SKM-1 (cell line): ENCODE results near the gene CEP83.

Experiments used
- DNase-seq: peaks from one replicate; lab custom pipeline; 2025; ENCODE audit not compliant: unreplicated experiment; lab: John Stamatoyannopoulos, UW

Gene CEP83

DNA sequence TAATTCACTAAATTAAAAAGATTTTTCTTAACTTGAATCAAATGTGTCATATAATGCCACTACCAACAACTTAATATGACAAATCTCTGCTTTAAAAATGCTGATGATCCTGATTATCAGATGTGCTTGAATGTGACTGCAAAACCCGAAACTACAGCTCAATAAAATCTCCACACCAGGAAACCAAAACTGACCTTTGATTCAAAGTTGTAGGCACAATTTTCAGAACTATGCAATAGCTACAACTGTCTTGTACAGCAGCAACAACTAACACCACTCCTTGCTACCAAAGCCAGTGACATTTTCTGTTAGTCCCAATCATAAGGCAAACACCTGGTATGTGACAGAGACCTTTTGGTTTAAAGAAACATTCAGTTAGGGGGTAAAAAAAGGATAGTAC is 147.3 kb downstream of the CEP83 start:
- no peak for DNase-seq

DNA sequence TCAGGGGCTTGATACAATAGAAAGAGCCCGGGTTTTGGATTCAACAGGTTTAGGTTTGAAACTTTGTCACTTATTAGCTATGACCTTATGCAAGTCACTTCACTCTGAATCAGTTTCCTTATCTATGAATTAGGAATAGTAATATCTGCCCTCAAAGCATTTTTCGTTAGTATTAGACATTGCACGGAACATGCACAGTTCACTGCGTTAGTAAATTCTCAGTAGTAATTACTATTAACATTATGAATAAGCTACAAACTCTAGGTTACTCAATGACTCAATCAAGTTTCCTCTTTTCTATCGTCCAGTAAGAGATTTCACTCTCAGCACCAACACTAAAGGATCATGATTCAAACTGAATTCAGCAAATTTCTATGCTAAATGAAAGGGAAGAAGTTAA is 150.3 kb downstream of the CEP83 start:
- no peak for DNase-seq

GRCh38 chr12:94308612-94309011 is 151.1 kb downstream of the CEP83 start:
- DNase-seq = no peak

GRCh38 chr12:94305130-94305957 is 154.3 kb downstream of the CEP83 start:
- DNase-seq = no peak

GRCh38 chr12:94304566-94305061 is 155.1 kb downstream of the CEP83 start:
- DNase-seq = no peak

DNA sequence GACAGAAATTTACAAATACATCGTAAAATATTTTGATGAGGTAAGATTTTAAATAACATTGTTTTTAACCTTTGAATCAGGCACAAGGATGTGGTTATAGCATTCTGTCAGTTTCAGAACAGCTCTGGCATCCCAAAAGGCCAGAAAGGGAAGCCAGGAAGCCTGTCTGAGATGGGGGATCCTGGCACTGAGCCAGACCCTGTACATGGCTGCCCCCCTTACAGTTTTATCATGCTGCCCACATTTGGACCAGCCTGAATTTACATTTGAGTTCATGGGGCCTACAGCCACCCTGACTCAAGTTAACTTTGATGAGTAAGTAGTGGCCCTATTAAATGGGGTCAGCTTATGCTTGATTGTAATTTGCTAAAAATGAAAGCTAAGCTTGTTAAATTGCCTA is 155.7 kb downstream of the CEP83 start:
- DNase-seq = no peak

GRCh38 chr12:94299846-94300245 is 159.8 kb downstream of the CEP83 start:
- no peak for DNase-seq

GRCh38 chr12:94297876-94298505 is 161.7 kb downstream of the CEP83 start:
- DNase-seq = no peak

DNA sequence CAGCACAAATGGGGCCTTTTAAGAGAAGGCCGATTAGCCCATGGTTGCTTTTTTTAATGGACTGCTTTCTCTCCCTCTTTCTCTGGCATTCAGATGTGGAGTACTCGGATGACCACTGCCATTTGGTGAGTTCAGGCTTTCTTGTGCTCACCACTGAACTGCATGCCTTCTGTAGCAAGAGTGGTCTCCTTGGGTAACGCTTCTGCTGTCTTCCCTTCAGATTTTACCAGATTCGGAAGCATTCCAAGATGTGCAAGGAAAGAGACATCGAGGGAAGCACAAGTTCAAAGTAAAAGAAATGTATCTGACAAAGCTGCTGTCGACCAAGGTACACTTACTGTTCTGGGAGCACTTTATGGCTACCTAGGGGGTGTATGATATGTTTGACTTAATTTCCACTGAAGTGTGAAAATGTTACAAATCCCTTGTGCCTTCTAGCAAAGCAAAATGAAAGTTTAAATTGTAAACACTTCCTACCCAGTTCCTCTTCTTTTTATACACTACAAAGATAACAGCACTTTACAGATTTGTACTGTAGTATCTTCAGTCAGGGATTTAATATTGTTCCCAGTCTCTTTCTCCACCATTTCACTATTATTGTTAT is 162.5 kb downstream of the CEP83 start:
- no peak for DNase-seq

DNA sequence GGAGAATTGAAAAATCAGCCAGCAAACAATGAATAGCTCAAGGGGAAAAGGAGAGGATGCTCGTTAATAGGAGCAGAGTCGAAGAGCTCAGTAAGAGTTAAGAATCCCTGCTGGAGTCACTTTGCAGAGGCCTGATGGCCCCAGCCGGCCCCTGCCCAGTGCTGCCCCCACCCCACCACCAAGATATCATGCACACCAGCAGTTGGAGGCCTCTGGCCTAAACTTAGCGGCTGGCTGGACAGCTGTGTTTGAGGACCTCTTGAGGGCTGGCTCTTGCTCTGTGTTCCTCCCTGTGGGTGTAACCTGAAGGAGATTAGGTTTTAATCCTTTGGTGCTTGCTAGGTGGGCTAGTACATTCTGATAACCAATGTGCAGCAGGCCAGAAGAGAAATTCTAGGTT is 169.3 kb downstream of the CEP83 start:
- no peak for DNase-seq

DNA sequence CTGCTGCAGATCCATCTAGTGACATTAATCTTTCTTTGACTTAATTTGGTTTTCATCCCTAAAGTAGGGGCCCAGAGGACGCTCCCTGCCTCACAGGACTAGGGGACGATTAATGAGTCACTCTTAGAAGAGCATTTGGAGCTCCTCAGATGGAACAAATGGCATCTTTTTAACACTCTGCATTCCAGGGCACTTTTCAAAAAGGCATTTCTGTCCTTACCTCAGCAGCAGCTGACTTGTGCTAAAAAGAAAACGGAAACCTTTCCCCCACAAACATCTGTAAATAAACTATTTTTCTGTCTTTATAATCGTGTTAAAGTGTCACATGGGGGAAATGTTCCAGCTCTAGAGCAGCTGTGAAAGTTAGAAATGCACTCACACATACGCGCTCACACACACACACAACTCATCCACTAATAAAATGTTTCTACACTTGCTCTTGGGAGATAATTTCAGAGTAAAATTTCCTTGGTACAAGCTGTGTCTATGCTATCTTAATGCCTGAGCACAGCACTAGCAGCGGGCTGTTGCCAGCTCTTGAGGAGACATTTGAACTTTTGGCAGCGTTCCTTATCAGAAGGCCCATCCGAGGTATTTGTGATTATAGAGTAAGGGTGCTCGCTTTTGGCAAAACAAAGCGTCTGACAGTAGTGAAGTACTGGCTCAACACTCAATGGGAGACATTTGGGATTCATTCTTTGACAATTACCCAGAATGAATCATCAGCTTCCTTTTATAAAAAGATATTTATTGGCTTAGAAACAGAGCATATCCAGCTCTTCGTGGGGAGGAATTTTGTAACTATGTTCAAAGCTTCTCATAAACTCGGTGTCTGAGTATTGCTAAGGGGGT is 170.0 kb downstream of the CEP83 start:
- DNase-seq = no peak

DNA sequence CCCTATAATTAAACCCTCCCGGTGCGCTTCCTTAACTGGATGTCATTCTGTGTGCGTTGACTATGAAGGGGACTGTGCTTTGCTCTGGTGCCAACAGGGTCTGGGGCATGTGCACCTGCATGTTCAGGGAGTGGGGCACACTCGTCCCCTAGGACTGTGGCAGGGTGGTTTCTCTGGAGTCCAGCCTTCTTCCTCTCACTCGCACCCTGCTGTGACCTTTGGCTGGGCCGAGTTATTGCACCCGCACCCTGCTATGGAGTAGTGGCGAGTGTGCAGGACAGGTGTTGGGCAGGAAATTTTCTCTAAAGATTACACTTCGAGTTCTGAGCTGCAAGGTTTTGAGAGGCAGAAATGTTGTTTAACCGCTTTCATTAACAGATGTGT is 172.4 kb downstream of the CEP83 start:
- no peak for DNase-seq

DNA sequence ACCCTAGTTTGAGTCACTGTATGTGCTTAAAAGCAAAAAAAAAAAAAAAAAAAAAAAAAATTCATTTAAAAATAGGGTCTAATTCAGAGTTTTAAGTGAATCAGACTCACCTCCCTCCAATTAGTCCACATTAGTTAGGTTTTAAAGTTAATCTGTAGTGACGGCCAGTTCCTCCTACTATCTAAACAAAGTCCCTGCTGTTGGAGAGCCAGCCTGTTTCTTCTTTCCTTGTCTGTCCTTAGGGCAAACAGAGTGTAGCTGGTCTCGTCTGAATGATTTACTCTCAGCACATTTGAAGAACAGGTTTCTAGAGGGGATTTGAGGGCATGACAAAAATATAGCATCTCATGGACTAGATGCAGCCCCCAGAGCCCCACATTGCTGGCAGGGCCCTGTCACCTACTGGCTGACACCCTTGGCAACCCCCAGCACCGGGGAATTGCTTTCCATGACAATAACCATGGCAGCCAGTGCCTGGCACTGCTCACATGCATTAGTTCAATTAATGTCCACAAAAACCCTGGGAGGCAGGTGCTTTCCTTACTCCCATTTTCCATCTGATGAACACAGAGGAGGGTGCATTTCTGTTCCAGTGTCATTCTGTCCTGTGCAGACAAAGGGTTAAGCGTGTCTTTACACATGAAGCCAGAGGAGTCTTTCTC is 173.0 kb downstream of the CEP83 start:
- DNase-seq = no peak

GRCh38 chr12:94285943-94286582 is 173.6 kb downstream of the CEP83 start:
- no peak for DNase-seq

GRCh38 chr12:94284859-94285258 is 174.8 kb downstream of the CEP83 start:
- no peak for DNase-seq

GRCh38 chr12:94284046-94284445 is 175.6 kb downstream of the CEP83 start:
- no peak for DNase-seq

DNA sequence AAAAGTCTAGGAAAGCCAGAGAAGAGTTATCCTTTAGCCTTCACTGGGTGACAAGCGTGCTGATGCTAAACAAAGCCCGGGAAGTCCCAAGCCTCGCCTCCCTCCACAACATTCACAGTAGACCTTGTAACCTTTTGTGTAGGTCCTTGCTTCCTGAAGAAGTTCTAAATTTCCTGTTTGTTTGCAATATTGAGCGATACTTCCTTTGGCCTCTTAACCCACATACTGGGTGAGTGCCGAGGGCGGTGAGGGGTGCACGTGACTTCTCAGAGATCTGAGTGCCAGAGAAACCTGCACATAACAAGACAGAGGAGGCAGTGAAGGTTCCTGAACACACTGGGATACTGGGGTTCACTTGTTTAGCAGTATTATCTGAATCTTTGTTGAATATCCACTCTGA is 177.0 kb downstream of the CEP83 start:
- no peak for DNase-seq

DNA sequence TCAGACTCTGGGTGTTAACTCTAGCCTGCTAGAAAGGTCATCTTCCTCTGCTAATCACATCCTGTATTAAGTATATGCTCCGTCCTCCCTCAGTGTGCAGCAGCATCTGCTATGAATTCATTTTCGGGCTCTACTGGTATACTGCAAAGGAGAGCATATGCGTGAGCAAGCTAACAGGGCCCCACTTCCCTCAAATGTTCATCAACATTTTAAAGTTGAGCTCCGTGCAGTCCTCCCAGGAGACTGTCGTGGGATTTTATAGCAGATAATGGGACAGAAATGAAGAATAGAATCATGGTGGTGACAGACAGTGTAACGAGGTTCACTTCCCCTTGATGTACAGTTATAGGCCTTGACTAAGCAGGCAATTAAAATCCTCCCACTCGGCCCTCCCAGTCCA is 179.6 kb downstream of the CEP83 start:
- no peak for DNase-seq

GRCh38 chr12:94277426-94278000 is 182.2 kb downstream of the CEP83 start:
- no peak for DNase-seq

- no peak for DNase-seq
Observed at GRCh38 chr12:94276725-94277124, 182.9 kb downstream of the CEP83 start.
